HG03108 (cell line): ENCODE measurements around the gene UNC5C.

ENCODE experiments used
- ATAC-seq: cut with Tn5 transposase; IDR thresholded peaks from one replicate; pipeline ENCODE4 v1.9.1; 2021; ENCODE audit warnings: moderate library complexity; ENCODE audit not compliant: unreplicated experiment

Gene UNC5C

GRCh38 chr4:95360256-95360903 lies 188.4 kb downstream of the UNC5C start:
- no peak for ATAC-seq

DNA sequence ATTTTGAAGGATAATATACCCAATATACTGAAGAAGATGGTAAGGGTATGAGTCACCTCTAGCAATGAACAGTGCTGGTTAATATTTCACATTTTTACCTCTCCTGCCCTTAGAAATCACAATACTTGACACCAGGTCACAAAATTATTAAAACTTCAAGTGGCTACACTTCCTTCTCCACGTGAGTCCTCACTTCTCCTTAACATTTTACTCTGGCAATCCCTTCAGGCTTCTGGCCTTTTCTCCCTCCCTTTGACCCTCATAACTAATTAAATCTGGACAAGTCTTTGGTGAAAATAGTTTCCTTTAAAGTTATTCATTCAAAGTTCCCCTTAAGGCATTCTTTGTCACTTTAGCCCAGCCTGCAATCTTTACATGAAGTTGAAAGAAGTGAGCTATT lies 190.4 kb downstream of the UNC5C start:
- no peak for ATAC-seq

DNA sequence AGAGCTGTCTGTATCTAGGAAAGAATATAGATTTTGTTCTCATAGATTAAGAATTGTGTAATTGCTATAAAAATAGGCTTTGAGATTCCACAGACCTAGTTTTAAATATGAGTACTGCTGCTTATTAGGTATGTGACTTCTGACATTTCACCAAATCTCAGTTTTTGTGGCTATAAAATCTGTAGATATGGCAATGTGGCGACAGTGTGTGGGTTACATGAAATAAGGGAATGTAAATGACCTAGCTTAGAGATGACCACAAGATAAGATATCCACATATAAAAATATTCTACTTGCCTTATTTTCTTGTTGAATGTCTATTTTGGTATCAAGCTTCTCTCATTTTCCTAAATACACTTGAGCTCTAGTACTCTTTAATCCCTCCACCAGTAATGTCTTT lies 193.8 kb downstream of the UNC5C start:
- ATAC-seq: no peak

DNA sequence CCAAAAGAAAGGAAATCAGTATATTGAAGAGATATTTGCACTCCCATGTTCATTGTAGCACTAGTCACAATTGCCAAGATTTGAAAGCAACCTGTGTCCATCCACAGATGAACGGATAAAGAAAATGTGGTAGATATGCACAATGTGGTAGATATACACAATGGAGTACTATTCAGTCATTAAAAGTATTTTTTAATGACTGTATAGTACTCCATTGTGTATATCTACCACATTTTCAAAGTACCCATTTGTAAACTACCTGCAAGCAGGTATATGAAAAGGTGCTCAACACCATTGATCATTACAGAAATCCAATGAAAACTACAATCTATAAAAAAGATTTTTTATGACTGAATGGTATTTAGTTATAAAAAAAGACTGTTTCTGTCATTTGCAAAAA lies 200.4 kb downstream of the UNC5C start:
- no peak for ATAC-seq

DNA sequence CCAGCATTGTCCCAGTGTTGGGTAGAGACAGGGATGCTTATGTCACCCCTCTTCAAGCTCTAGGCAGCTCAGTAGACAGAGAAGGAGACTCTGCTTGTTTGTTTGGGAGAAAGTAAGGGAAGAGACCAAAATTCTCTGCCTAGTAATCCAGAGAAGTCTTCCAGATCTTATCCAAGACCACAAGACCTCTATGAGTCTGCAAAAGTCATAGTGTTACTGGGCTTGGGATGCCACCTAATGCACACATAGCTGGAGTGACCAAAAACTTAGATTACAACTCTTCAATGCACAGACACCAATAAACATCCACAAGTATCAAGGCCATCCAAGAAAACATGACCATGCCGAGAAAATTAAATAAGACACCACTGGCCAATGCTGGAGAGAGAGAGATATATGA lies 205.5 kb downstream of the UNC5C start:
- ATAC-seq: no peak

- no peak for ATAC-seq
Observed at GRCh38 chr4:95340191-95340590, 208.6 kb downstream of the UNC5C start.

GRCh38 chr4:95325665-95326064 lies 223.1 kb downstream of the UNC5C start:
- ATAC-seq: no peak

GRCh38 chr4:95319169-95319568 lies 229.6 kb downstream of the UNC5C start:
- no peak for ATAC-seq

- no peak for ATAC-seq
Observed at GRCh38 chr4:95318483-95318882, 230.3 kb downstream of the UNC5C start.

GRCh38 chr4:95318044-95318443 lies 230.7 kb downstream of the UNC5C start:
- no peak for ATAC-seq

DNA sequence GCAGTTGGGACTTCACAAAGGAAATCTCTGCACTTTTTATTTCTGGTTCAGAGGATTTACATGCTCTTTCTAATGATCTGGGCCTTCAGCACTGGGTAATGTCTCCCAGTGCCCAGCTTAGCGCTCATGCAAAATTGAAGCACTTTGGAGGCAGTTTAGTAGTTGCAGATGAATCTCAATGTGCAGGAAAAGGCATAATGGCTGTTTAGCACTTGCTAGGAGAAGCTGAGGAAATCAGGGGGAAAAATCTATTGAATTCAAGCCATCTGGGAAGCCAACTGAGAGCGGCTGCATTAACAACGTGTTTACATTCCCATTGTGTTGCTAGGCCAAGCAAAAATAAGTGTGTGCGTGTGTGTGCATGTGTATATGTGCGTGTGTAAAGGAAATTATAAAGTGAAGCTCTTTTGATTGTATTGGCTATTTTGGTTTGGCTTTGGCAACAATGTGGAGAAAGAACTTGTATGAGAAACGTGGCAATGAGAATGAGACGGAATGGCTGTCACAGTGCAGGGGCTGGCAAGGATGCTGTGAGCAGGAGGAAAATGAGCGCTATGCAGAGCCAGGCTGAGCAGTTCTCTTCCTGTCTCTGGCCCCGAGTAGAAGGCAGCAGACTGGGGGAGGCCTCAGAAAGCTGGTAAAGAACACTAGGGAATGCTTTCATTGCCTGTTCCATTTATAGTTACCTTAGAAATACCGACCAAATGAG lies 231.5 kb downstream of the UNC5C start:
- no peak for ATAC-seq

GRCh38 chr4:95314573-95314972 lies 234.2 kb downstream of the UNC5C start:
- ATAC-seq: no peak

GRCh38 chr4:95304898-95305297 lies 243.9 kb downstream of the UNC5C start:
- ATAC-seq: no peak

- ATAC-seq: no peak
Observed at GRCh38 chr4:95300304-95300703, 248.5 kb downstream of the UNC5C start.

- ATAC-seq: no peak
Observed at GRCh38 chr4:95296052-95296451, 252.7 kb downstream of the UNC5C start.

- ATAC-seq: no peak
Observed at GRCh38 chr4:95295157-95295556, 253.6 kb downstream of the UNC5C start.

- ATAC-seq: no peak
Observed at GRCh38 chr4:95294321-95294720, 254.5 kb downstream of the UNC5C start.

DNA sequence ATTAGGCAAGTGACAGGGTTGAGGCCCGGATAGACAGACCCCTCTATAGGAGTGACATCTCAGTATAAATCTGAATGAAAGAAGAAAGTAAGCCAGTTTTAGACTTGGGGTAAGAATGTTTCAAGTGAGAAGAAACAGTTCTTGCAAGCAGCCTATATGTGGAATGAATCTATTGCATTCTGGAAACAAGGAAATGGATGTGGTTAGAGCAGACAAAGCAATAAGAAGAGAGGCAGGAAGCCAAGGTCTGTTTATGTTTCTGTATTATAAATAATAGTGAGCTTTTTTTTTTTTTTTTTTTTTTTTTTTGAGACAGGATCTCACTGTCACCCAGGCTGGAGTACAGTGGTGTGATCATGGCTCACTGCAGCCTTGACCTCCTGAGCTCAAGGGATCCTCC lies 255.8 kb downstream of the UNC5C start:
- no peak for ATAC-seq

DNA sequence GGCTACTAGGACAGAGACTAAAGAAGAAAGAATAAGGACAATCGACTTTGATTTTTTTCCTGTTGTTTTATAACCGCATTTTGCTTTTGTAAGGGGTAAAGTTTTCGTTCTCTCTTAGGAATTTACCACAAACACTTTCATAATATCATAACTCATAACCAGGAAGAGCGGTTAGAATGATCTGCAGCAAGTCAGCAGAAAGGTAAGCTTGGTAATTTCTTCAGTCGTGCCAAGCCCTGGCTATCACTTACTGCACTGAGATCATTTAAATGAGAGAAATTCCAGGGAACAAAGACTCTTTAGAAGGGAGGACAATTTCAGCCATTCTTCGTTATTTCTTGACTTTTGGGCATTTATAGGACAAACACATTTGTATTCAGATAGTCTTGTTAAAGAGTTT lies 258.1 kb downstream of the UNC5C start:
- ATAC-seq: no peak

DNA sequence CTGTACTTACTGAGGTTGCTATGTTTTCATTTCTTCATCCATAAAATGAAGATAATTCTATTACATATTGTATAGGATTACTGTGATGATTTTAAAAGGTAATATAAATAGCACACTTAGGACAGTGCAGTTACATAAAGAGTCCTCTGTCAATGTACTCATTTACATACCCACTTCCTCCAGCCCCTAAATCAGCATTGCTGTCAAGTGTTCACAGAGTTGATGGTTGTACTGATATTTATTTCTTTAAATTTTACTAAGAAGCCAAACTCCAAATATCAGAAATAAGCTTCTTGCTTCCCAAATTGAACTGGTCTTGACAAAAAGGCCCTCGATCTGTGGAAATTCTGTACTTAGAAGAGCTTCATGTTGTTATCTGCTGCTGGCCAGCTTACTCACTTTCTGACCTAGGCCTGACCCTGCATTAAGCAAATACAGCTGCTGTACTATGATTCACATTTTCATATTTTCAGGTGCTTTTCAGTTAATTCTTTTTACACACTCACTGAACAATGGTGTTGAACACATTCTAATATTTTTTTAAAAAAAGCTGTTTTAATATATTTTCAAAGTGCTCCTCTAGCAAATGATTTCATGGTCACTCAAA lies 259.6 kb downstream of the UNC5C start:
- no peak for ATAC-seq

GRCh38 chr4:95288552-95288951 lies 260.2 kb downstream of the UNC5C start:
- no peak for ATAC-seq

DNA sequence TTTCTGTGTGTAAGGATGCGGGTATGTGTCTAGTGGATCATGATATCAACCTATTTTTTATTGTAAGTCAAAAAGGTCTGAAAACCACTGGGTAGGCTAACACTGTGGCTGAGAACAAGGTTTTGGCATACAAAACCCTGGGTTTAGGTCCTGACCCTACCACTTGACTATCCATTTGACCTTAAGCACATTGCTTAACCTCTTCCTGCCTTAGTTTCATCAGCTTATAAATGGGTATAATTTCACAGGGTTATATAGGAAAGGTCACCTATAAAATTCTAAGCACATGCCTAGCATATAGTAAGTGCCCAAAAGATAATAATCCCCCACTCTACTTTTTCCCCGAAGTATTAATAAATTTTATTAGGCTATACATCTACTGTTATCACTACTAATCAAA lies 263.0 kb downstream of the UNC5C start:
- no peak for ATAC-seq
